ENCODE data around the gene CNOT6L.

The CNOT6L gene

GRCh38 chr4:77848508-77848907 is 29.3 kb upstream of the CNOT6L start:
- no peak overlapping the region for H3K4me3 ChIP-seq (ENCODE audit: low read length)
- no peaks in the 10 kb centered on the region for H3K27me3 ChIP-seq (ENCODE audit: control insufficient read depth, insufficient read depth, low read length)
- H3K4me2 ChIP-seq (ENCODE audit: low read length), result no peak overlapping the region
- no peak overlapping the region for H3K9ac ChIP-seq (ENCODE audit: low read depth, low read length)
- no peaks in the 10 kb centered on the region for H3K4me1 ChIP-seq (ENCODE audit: control insufficient read depth, insufficient read depth, low read length)
- H3K9me3 ChIP-seq (replicated peaks; ENCODE audit: low read length), result no peaks in the 10 kb centered on the region
- H3K36me3 ChIP-seq (ENCODE audit: insufficient read depth, low read length), result no peaks in the 10 kb centered on the region

- Histone ChIP-seq H3K27me3 (ENCODE audit: control insufficient read depth, insufficient read depth, low read length) (no peaks in the 10 kb centered on the region), H3K36me3 (ENCODE audit: insufficient read depth, low read length) (no peaks in the 10 kb centered on the region), H3K9ac (ENCODE audit: low read depth, low read length) (no peak overlapping the region), H3K4me3 (ENCODE audit: low read length) (no peak overlapping the region), H3K9me3 (replicated peaks; ENCODE audit: low read length) (no peaks in the 10 kb centered on the region), H3K4me1 (ENCODE audit: control insufficient read depth, insufficient read depth, low read length) (no peaks in the 10 kb centered on the region), H3K4me2 (ENCODE audit: low read length) (no peak overlapping the region)
Observed at GRCh38 chr4:77845929-77846328, 26.8 kb upstream of the CNOT6L start.

DNA sequence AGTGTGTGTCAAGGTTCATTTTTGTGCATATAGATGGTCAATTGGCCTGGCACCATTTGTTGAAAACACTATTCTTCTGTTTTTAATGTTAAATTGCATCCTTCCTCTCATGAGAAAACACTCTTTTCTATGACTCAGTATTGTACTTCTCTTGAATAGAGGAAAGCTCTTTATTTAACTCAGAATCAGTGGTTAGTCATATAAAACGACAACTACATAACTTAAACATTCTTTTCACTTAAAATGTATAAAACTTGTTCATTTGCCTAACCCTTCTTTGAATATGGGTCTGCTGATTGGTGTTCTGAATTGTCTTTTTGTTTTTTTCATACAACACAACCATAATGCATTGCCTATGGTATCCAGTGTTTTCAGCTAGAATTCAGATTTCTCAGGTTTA is 26.2 kb upstream of the CNOT6L start:
- Histone ChIP-seq H3K4me2 (ENCODE audit: low read length) (no peak overlapping the region), H3K9me3 (replicated peaks; ENCODE audit: low read length) (no peaks in the 10 kb centered on the region), H3K4me1 (ENCODE audit: control insufficient read depth, insufficient read depth, low read length) (no peaks in the 10 kb centered on the region), H3K36me3 (ENCODE audit: insufficient read depth, low read length) (no peaks in the 10 kb centered on the region), H3K27me3 (ENCODE audit: control insufficient read depth, insufficient read depth, low read length) (no peaks in the 10 kb centered on the region), H3K4me3 (ENCODE audit: low read length) (no peak overlapping the region), H3K9ac (ENCODE audit: low read depth, low read length) (no peak overlapping the region)

DNA sequence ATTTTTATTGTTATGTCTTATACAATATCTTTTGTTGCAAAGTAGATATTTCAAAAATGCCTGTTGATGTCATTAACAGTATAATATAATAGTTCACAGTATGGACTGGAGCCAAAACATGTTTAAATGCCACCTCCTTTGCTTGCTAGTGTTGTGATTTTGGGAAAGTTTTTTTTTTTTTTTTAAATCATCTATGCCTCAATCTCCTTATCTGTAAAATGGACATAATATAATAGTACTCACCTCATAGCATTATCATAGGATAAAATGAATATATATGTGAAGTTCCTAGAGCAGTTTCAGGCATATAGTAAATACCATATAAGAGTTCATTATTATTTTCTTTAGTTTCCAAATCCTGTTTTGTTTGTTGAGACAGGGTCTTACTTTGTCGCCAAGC is 25.2 kb upstream of the CNOT6L start:
- no peaks in the 10 kb centered on the region for H3K36me3 ChIP-seq (ENCODE audit: insufficient read depth, low read length)
- no peak overlapping the region for H3K4me3 ChIP-seq (ENCODE audit: low read length)
- H3K4me2 ChIP-seq (ENCODE audit: low read length), result no peak overlapping the region
- H3K9me3 ChIP-seq (replicated peaks; ENCODE audit: low read length), result no peaks in the 10 kb centered on the region
- H3K27me3 ChIP-seq (ENCODE audit: control insufficient read depth, insufficient read depth, low read length), result no peaks in the 10 kb centered on the region
- no peaks in the 10 kb centered on the region for H3K4me1 ChIP-seq (ENCODE audit: control insufficient read depth, insufficient read depth, low read length)
- H3K9ac ChIP-seq (ENCODE audit: low read depth, low read length), result no peak overlapping the region

GRCh38 chr4:77843628-77844027 is 24.5 kb upstream of the CNOT6L start:
- Histone ChIP-seq H3K4me1 (ENCODE audit: control insufficient read depth, insufficient read depth, low read length) (no peaks in the 10 kb centered on the region), H3K9ac (ENCODE audit: low read depth, low read length) (no peak overlapping the region)

GRCh38 chr4:77834403-77834802 is 15.2 kb upstream of the CNOT6L start:
- Histone ChIP-seq H3K9me3 (replicated peaks; ENCODE audit: low read length) (no peaks in the 10 kb centered on the region), H3K4me2 (ENCODE audit: low read length) (no peak overlapping the region), H3K27me3 (ENCODE audit: control insufficient read depth, insufficient read depth, low read length) (peaks cover 5% of the 10 kb centered on the region), H3K4me1 (ENCODE audit: control insufficient read depth, insufficient read depth, low read length) (no peaks in the 10 kb centered on the region), H3K36me3 (ENCODE audit: insufficient read depth, low read length) (no peaks in the 10 kb centered on the region), H3K9ac (ENCODE audit: low read depth, low read length) (no peak overlapping the region), H3K4me3 (ENCODE audit: low read length) (no peak overlapping the region)

More at GRCh38 chr4:77843628-77844027, 24.5 kb upstream of the CNOT6L start:
- Histone ChIP-seq H3K9me3 (replicated peaks; ENCODE audit: low read length) (no peaks in the 10 kb centered on the region), H3K4me3 (ENCODE audit: low read length) (no peak overlapping the region), H3K36me3 (ENCODE audit: insufficient read depth, low read length) (no peaks in the 10 kb centered on the region), H3K4me2 (ENCODE audit: low read length) (no peak overlapping the region), H3K27me3 (ENCODE audit: control insufficient read depth, insufficient read depth, low read length) (no peaks in the 10 kb centered on the region)

DNA sequence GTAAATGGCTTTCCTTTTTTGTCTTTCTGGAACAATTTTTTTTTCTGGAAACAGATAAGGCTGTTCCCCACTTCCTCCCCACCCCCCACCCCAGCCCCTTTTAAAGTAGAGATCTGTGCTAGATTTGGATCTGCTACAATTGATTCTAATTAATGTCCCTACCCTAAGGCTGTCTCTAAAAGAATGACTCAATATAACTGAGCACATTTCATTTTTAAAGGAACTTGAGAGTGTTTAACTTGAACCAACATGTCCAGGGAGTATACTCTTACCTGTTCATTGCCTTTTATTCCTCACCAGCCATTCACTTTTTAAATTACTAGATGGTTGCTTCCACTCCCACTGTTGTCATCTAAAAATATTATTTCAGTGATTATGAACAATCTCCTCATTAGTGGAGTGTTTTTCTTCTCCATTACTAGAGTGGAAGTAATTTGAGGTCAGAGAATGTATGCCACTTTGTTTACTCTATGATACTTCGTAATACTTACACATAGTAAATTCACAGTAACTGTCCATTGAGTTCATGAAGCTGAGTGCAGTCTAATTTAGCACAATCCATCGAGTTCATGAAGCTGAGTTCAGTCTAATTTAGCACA is 14.1 kb upstream of the CNOT6L start:
- Histone ChIP-seq H3K4me3 (ENCODE audit: low read length) (no peak overlapping the region), H3K27me3 (ENCODE audit: control insufficient read depth, insufficient read depth, low read length) (peaks cover 10% of the 10 kb centered on the region), H3K4me1 (ENCODE audit: control insufficient read depth, insufficient read depth, low read length) (no peaks in the 10 kb centered on the region), H3K9ac (ENCODE audit: low read depth, low read length) (no peak overlapping the region), H3K36me3 (ENCODE audit: insufficient read depth, low read length) (no peaks in the 10 kb centered on the region), H3K9me3 (replicated peaks; ENCODE audit: low read length) (no peaks in the 10 kb centered on the region), H3K4me2 (ENCODE audit: low read length) (no peak overlapping the region)

DNA sequence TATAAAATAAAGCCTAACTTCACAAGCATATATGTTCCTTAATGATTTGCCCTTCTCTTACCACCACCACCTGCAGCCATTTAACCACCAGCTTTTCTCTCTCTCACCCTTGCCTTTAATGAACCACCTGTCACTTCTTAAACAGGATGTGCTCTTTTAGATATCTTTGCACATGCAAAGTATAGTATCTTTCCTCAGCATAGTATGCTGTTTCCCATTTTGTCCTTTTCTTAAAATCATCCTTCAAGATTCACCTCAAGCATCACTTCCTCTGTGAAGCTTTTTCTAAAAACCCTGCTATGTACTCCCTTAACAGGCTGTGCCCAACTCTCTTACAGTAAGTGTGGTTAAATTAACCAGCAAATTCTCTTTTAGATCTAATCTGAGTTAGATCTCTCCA is 8.2 kb upstream of the CNOT6L start:
- no peak overlapping the region for H3K4me3 ChIP-seq (ENCODE audit: low read length)
- no peaks in the 10 kb centered on the region for H3K4me1 ChIP-seq (ENCODE audit: control insufficient read depth, insufficient read depth, low read length)

DNA sequence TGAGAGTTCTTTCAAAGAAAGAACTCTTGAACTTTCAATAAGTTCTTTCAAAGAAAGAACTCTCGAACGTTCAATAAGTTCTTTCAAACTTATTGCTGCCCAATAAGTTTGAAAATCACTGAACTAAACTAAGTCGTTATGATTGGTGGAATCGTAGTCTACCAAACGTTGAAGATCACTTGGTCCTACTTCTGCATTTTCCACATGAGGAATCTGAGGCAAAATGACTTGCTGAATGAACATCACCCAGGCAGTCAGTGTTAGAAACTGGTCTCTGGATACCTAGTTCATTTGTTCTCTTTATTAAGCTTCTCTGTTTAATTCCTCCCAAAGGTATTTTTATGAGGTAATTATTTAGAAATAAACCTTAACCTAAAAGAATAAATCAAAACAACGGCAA is 7.1 kb upstream of the CNOT6L start:
- no peak overlapping the region for H3K4me2 ChIP-seq (ENCODE audit: low read length)
- no peak overlapping the region for H3K4me3 ChIP-seq (ENCODE audit: low read length)
- no peak overlapping the region for H3K9ac ChIP-seq (ENCODE audit: low read depth, low read length)
- peaks cover 2% of the 10 kb centered on the region for H3K4me1 ChIP-seq (ENCODE audit: control insufficient read depth, insufficient read depth, low read length)
- no peaks in the 10 kb centered on the region for H3K36me3 ChIP-seq (ENCODE audit: insufficient read depth, low read length)
- H3K9me3 ChIP-seq (replicated peaks; ENCODE audit: low read length), result no peaks in the 10 kb centered on the region
- H3K27me3 ChIP-seq (ENCODE audit: control insufficient read depth, insufficient read depth, low read length), result peaks cover 19% of the 10 kb centered on the region

More for the DNA sequence above, 8.2 kb upstream of the CNOT6L start:
- Histone ChIP-seq H3K9me3 (replicated peaks; ENCODE audit: low read length) (no peaks in the 10 kb centered on the region), H3K4me2 (ENCODE audit: low read length) (no peak overlapping the region), H3K36me3 (ENCODE audit: insufficient read depth, low read length) (no peaks in the 10 kb centered on the region), H3K9ac (ENCODE audit: low read depth, low read length) (no peak overlapping the region), H3K27me3 (ENCODE audit: control insufficient read depth, insufficient read depth, low read length) (peaks cover 19% of the 10 kb centered on the region)

DNA sequence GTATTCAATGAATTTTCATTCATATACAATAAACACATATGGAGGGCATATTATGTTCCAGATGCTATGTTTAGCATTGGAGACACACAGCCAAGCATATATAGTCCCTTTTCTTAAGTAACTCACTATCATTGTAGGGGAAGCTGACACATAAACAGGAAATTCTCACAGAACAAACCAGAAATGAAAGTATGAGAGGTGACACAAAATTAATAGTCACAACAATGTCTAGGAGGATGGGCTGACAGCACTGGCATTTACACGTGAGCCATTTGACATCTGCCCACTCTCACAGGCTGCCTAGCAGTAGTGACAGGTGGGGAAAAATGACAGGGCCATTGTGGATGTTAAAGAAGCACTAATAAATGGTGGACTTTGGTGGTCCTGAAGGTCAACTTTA is 2.6 kb upstream of the CNOT6L start:
- H3K4me3 ChIP-seq (ENCODE audit: low read length), result no peak overlapping the region
- H3K36me3 ChIP-seq (ENCODE audit: insufficient read depth, low read length), result no peaks in the 10 kb centered on the region
- H3K4me1 ChIP-seq (ENCODE audit: control insufficient read depth, insufficient read depth, low read length), result peaks cover 14% of the 10 kb centered on the region
- H3K9ac ChIP-seq (ENCODE audit: low read depth, low read length), result no peak overlapping the region
- H3K4me2 ChIP-seq (ENCODE audit: low read length), result no peak overlapping the region
- H3K9me3 ChIP-seq (replicated peaks; ENCODE audit: low read length), result no peaks in the 10 kb centered on the region
- H3K27me3 ChIP-seq (ENCODE audit: control insufficient read depth, insufficient read depth, low read length), result peaks cover 9% of the 10 kb centered on the region

DNA sequence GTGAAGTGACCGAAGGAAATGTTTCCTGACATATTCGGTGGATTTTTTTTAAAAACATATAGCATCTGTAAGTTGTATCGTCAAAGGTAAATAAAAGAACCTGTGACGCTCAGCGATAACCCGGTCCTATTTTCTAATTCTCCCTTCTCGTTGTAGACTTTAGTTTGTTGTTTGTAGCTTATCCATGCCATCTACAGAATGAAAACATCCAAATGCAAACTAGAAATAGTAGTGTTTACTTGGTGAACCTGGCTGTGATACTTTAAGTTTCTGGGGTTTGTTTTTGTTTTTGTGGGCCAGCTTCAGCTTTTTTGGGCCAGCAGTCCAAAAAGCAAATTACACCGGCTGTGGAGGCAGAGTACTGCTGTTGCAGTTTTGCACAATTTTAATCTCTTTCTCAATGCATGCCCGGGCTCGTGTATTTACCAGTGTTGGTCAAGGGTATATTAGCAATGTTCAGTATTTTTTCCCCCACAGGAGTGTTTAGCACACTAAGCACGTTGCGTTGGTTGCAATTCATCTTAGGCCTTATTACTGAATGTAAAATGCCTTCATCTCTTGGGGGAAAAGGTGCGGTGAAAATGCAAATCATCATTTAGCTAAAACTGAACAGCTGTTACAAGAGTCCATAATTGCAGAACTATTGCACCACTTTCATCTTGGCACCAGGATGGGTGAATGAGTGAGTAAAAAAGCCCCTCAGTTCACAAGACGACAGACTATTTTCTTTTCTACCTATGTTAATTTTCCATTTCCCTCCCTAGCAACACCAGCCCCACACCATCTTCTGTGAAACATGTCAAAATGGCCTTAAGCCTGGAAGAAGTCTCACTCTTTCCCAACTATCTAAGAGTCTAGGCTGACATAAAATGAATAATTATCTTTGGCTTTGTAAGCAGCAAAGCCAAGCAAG is 1.7 kb upstream of the CNOT6L start:
- peaks cover 14% of the 10 kb centered on the region for H3K4me1 ChIP-seq (ENCODE audit: control insufficient read depth, insufficient read depth, low read length)
- no peaks in the 10 kb centered on the region for H3K9me3 ChIP-seq (replicated peaks; ENCODE audit: low read length)
- H3K27me3 ChIP-seq (ENCODE audit: control insufficient read depth, insufficient read depth, low read length), result peaks cover 6% of the 10 kb centered on the region
- H3K4me3 ChIP-seq (ENCODE audit: low read length), result peak overlapping the region; percentile 98
- peak overlapping the region; percentile 95 for H3K4me2 ChIP-seq (ENCODE audit: low read length)
- H3K9ac ChIP-seq (ENCODE audit: low read depth, low read length), result peak overlapping the region; percentile 91
- no peaks in the 10 kb centered on the region for H3K36me3 ChIP-seq (ENCODE audit: insufficient read depth, low read length)
